Breast epithelium (tissue), 4 donors: ENCODE measurements around the gene STOX2. TPM values are rescaled to one million over a fixed set of nuclear protein-coding genes. Genes with fewer than 3 reads are reported as not detected.

Experiments
- DNase-seq, 2 donors: peaks; one replicate each; pipeline ENCODE4 v3.0.0-alpha.2; 2019; ENCODE audit warnings: low spot score in 2 of 2
- H3K27ac ChIP-seq, 2 donors: fragments of 200-600 bp; sonication (generic) in 1 of 2; one replicate each; pipeline ENCODE4 v1.5.1; 2016 to 2019; ENCODE audit warnings: mild to moderate bottlenecking in 1 of 2
- H3K27me3 ChIP-seq, 2 donors: fragments of 200-600 bp; sonication (generic) in 1 of 2; one replicate each; pipeline versions ENCODE4 v1.5.1 to v1.6.0; 2017 to 2019; ENCODE audit warnings: control low read depth in 1 of 2, mild to moderate bottlenecking in 1 of 2
- H3K36me3 ChIP-seq: fragments of 200-600 bp; one replicate; pipeline ENCODE4 v1.5.1; 2019
- H3K4me1 ChIP-seq, 2 donors: fragments of 200-600 bp; sonication (generic); one replicate each; pipeline ENCODE4 v1.5.1; 2016 to 2019; ENCODE audit warnings: control low read depth in 1 of 2
- H3K4me3 ChIP-seq, 3 donors: fragments of 200-600 bp; sonication (generic); 1 replicate in 2 of 3; 2 replicates in 1 of 3; pipeline ENCODE4 v1.5.1; 2016 to 2019; ENCODE audit warnings: mild to moderate bottlenecking in 3 of 3, moderate library complexity in 2 of 3
- H3K9me3 ChIP-seq, 2 donors: fragments of 200-600 bp; sonication (generic) in 1 of 2; one replicate each; pipeline ENCODE4 v1.5.1; 2016 to 2019; ENCODE audit warnings: control low read depth in 1 of 2
- CTCF ChIP-seq, 3 donors: fragments of 450-650 bp; IDR thresholded peaks; one replicate each; pipeline ENCODE4 v1.5.1; 2016 to 2017; ENCODE audit warnings: antibody characterized with exemption in 3 of 3, mild to moderate bottlenecking in 3 of 3, moderate library complexity in 3 of 3
- POLR2A ChIP-seq: fragments of 450-650 bp; IDR thresholded peaks from one replicate; pipeline ENCODE4 v1.6.1; 2016; ENCODE audit warnings: antibody characterized with exemption, mild to moderate bottlenecking, moderate library complexity
- POLR2AphosphoS5 ChIP-seq, 3 donors: sonication (generic); formaldehyde crosslinking; IDR thresholded peaks; one replicate each; pipeline ENCODE4 v1.6.1; 2017; ENCODE audit warnings: antibody characterized with exemption in 3 of 3
- intact Hi-C: fragments of 100-400 bp; cut with DNase I; formaldehyde crosslinking; loops from one replicate; pipeline ENCODE4 v1.15.1; 2023; ENCODE audit warnings: low total_unique reads
- total RNA-seq, 3 donors: library from RNA; depleted of rRNA; stranded (reverse); fragments of >200 nt; gene quantifications; one replicate each; pipeline ENCODE4 v1.1.0, GENCODE V29; 2016

Gene STOX2
- total RNA-seq, 3 donors from 2014 or later = 7.9 to 11.2 (median 10.7) TPM

DNA sequence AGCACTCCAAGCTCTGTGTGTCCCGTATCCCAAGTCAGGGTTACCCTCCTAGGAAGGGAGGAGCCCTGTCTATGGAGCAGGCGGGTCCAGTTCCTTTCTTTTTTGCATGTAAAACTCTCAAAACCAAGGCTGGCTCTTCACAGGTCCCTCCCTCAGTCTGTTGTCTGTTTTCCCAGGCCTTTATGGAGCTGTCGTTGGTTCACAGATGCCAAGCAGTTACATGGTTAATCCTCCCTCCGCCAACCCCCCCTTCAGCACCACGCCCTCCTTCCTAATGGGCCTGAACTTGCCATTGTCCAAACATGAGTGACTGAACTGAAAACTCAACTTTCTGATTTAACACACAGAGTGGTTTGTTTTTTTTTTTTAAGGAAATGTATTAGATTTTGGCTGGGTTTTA lies 148.3 kb downstream of the STOX2 start:
- Histone ChIP-seq H3K36me3 (no peaks in the 10 kb centered on the region), H3K9me3 (peaks cover 0 to 4% of the 10 kb centered on the region in 2 donors), H3K4me1 (no peaks in the 10 kb centered on the region), H3K27me3 (no peaks in the 10 kb centered on the region), H3K27ac (no peak overlapping the region), H3K4me3 (no peak overlapping the region)
- intact Hi-C loops = no loop called here
- DNase-seq = no peak
- no peak for TF ChIP-seq POLR2A
- no peak for TF ChIP-seq POLR2AphosphoS5 (IDR thresholded peaks at IDR 0.05)
- no peak for TF ChIP-seq CTCF (IDR thresholded peaks at IDR 0.05)

DNA sequence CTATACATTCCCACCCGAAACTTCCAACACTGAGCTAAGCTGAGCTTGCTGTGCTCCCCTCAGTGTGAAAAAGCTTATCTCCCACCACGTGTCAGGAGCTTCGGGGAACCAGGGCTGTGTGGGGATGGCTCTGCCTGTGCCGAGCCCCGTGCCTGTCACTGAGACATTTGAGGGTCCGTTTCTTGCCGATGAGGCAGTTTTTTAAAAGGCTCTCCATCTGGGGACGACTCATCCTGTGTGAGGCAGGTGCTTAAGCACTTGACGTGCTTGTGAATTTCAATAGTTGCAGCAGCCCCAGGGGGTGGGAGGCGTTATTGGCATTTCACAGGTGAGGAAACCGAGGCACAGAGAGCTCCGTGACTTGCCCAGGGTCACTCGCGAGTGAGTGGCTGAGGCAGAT lies 151.8 kb downstream of the STOX2 start:
- Histone ChIP-seq H3K36me3 (no peaks in the 10 kb centered on the region), H3K4me1 (no peaks in the 10 kb centered on the region), H3K27me3 (no peaks in the 10 kb centered on the region), H3K4me3 (no peak overlapping the region), H3K9me3 (no peaks in the 10 kb centered on the region), H3K27ac (no peak overlapping the region)
- intact Hi-C loops = no loop called here
- DNase-seq = no peak
- TF ChIP-seq POLR2AphosphoS5 (IDR thresholded peaks at IDR 0.05) (no peak), POLR2A (no peak), CTCF (IDR thresholded peaks at IDR 0.05) (no peak)

GRCh38 chr4:184058026-184058425 lies 152.9 kb downstream of the STOX2 start:
- Histone ChIP-seq H3K27me3 (no peaks in the 10 kb centered on the region), H3K4me3 (no peak overlapping the region), H3K36me3 (no peaks in the 10 kb centered on the region), H3K4me1 (no peaks in the 10 kb centered on the region), H3K27ac (no peak overlapping the region), H3K9me3 (no peaks in the 10 kb centered on the region)
- no peak for TF ChIP-seq POLR2A
- TF ChIP-seq POLR2AphosphoS5 (IDR thresholded peaks at IDR 0.05) = no peak
- no peak for TF ChIP-seq CTCF (IDR thresholded peaks at IDR 0.05)
- DNase-seq = no peak
- intact Hi-C loops = no loop called here

GRCh38 chr4:184059099-184059498 lies 154.0 kb downstream of the STOX2 start:
- intact Hi-C loops = no loop called here
- H3K27ac ChIP-seq = no peak overlapping the region
- H3K4me3 ChIP-seq = no peak overlapping the region
- H3K4me1 ChIP-seq = no peaks in the 10 kb centered on the region
- no peaks in the 10 kb centered on the region for H3K9me3 ChIP-seq
- no peaks in the 10 kb centered on the region for H3K27me3 ChIP-seq
- DNase-seq = no peak
- H3K36me3 ChIP-seq = no peaks in the 10 kb centered on the region
- TF ChIP-seq POLR2A (no peak), CTCF (IDR thresholded peaks at IDR 0.05) (no peak), POLR2AphosphoS5 (IDR thresholded peaks at IDR 0.05) (no peak)

GRCh38 chr4:184061582-184061981 lies 156.5 kb downstream of the STOX2 start:
- Histone ChIP-seq H3K9me3 (no peaks in the 10 kb centered on the region), H3K27me3 (no peaks in the 10 kb centered on the region), H3K27ac (no peak overlapping the region), H3K4me1 (no peaks in the 10 kb centered on the region), H3K4me3 (no peak overlapping the region), H3K36me3 (no peaks in the 10 kb centered on the region)
- TF ChIP-seq POLR2AphosphoS5 (IDR thresholded peaks at IDR 0.05) (no peak), CTCF (IDR thresholded peaks at IDR 0.05) (no peak), POLR2A (no peak)
- DNase-seq = no peak
- intact Hi-C loops = loop anchor here (5.0 kb wide), 1 partner anchor 489 kb away; no protein-coding TSS in a partner anchor
